ENCODE results near the gene CENPO.
"Not testable (repeated sequence)": the region's sequence is repeated elsewhere in the genome, so short reads cannot be mapped to it uniquely, and the experiment has no call there.

CENPO gene

GRCh38 chr2:24791452-24791851 is 1.8 kb upstream of the CENPO start:
- no peak for DNase-seq

- no peak for DNase-seq
Measured at GRCh38 chr2:24792542-24792873, 717 bp upstream of the CENPO start.

- no peak for DNase-seq
Measured at GRCh38 chr2:24793761-24794435, 673 bp downstream of the CENPO start.

- DNase-seq = no peak
Measured at GRCh38 chr2:24797644-24798043, 4.4 kb downstream of the CENPO start.

DNA sequence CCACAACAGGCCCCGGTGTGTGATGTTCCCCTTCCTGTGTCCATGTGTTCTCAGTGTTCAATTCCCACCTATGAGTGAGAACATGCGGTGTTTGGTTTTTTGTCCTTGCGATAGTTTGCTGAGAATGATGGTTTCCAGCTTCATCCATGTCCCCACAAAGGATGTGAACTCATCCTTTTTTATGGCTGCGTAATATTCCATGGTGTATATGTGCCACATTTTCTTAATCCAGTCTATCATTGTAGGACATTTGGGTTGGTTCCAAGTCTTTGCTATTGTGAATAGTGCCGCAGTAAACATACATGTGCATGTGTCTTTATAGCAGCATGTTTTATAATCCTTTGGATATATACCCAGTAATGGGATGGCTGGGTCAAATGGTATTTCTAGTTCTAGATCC is 7.3 kb downstream of the CENPO start:
- DNase-seq = not testable (repeated sequence)

GRCh38 chr2:24805811-24806660 is 12.8 kb downstream of the CENPO start:
- DNase-seq = not testable (repeated sequence)

DNA sequence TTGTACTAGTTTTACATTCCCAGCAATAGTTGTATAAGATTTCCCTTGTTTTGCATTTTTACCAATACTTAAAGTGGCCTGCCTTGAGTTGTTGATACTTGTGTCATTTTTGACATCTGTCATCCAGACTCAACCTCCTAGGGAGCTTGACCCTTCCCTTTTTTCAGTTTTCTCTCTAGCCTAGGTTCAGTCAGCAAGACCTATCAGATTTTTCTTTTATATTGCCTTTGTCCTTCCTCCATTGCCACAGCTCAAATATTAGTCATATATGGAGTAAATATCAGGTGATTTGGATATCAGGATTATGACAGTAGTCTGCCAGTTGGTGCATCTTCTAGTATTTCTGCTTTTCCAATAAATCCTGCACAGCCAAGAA is 13.4 kb downstream of the CENPO start:
- DNase-seq = no peak

DNA sequence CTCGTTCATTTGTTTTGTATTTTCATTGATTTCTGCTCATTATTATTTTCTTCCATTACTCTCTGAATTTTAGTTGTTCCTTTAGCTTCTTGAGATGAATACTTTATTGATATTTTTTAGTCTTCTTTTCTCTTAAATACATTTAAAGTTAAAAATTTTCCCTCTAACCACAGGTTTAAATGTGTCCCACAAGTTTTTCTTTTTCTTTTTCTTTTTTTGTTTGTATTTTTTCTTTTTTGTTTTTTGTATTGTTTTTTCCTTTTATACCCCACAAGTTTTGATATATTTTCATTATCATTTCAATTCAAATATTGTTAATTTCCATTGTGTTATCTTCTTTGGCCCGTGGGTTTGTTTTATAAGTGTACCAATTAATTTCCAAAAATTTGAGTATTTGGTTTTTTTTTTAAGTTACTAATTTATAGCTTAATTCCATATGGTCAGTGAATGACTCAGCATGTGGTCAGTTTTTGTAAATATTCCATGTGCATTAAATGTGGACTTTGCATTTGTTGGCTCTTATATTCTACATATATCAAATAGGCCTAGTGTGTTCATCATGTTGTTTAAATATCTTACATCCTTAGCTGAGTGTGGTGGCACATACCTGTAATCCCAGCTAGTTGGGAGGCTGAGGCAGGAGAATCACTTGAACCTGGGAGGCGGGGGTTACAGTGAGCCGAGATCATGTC is 16.2 kb downstream of the CENPO start:
- DNase-seq = no peak

DNA sequence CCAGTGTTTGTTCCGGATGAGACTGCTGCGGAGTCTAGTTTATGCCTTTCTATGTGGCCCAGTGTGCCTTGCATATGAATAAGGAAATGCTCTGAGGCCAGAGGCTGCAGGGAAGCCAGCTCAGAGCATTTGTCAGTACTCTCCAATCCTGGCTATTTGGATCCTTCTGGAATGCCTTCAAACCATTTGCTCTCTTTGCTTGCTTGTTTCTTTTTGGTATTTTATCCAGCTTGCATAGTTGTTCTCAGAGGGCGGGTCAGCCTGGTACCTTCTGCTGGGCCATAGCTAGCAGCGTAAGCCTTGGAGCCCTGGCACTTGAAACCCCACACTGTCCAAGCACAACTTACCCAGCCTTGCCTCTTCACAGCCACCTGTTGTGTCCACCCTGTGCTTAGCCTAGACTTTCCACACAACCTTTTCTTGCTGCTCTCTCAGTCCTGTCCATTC is 20.5 kb downstream of the CENPO start:
- DNase-seq = no peak

GRCh38 chr2:24814516-24814915 is 21.3 kb downstream of the CENPO start:
- DNase-seq = no peak

DNA sequence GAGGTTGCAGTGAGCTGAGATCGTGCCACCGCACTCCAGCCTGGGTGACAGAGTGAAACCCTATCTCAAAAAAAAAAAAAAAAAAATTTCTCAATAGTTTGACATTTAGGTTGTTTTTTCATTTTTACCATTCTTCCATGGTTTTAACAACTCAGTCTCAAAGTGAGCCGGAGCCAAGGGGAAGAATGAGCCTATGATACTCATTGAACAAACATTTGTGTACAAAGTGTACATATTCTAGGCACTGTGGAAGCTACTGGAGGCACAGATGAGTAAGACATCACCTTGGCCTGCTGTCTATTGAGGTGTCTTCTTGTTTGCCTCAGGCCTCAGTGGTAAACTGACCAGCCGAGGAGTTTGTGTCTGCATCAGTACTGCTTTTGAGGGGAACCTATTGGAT is 21.9 kb downstream of the CENPO start:
- no peak for DNase-seq

- no peak for DNase-seq
Measured at GRCh38 chr2:24816404-24816803, 23.2 kb downstream of the CENPO start.

DNA sequence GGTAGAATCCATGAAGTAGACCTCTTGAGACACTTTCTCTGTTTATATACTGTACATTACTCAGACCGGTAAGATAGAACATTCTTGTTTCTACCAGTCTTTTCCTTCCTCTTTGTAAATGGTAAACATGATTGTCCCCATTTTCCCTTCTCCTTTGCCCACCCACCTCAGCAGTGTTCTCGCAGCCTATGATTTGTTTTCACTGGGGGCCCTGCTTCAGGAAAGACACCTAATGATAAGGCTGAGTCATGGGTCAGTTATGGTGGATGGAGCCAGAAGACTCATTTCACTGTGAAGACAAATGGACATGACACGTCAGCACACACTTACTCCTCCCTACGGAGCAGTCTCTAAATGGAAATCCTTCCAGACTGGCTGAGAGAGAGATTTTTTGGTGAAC is 23.7 kb downstream of the CENPO start:
- no peak for DNase-seq

DNA sequence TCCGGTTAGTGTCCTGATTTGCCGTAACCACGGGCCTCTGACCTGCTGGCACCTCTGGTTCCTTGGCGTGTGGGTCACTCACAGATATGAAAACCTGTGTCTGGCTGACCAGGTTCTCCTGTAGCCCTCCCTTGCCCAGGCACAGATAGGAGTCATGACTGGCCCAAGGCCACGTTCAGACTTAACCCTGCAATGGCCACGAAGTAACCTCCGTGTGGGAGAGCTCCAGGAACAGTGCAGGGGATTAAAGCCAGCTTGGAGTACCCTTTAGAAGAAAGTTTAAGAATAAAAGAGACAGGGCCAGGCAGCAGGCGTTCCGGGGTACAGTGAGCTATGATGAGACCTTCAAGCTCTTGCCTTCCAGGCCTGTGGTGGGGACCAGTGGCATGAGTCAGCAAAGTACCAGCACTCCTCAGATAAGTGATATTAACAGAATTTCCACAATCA is 25.5 kb downstream of the CENPO start:
- no peak for DNase-seq

DNA sequence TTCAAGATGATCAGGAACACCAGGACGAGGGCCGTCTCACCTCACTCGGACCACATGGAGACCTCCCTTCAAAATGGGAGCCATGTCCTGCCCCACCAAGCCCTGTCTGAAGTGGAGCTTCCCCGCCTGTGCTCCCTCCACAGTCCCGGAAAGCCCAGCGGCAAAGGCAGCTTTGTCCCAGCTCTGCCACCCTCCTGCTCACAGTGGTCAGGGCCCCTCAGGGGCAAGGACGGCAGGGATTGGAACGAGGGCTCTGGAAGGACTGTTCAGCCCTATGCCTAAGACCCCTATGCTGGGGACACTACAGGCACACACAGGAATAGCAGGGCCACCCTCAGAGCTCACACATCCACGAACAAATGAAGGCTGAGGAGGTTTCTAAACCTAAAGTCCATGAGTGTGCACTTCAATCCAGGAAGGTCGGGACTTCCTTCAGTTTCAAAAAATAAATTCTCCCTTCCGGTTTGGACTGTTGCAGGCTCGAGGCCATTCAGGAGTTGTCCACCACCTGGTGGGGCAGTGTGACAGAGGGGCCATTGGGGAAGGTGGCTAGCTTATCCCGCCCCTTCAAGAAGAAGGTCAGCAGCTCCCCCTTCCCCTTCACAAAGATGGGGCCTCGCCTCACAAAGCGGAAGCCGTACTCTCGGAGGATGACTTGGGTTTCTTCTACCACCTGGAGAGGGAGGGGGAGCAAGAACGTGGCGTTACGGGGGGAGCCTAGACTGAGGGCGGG is 26.4 kb downstream of the CENPO start:
- no peak for DNase-seq

DNA sequence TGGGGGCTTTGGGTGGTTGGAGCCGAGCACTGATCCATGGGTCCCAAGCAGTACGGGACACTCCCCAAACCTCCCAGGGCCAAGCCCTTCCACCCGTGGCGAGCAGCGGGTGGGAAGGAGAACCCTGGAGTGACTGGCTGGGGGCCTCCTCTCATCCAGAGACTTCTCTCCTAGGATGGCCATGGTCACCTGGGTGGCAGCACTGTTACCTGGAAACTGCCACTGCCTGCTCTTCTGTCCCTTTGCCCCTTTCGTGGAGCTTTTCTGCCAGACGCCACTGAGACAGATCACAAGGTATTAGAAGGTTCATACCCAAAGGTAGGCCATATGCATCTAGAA is 26.9 kb downstream of the CENPO start:
- DNase-seq = no peak

- no peak for DNase-seq
Measured at GRCh38 chr2:24820598-24821432, 27.6 kb downstream of the CENPO start.

- no peak for DNase-seq
Measured at GRCh38 chr2:24821433-24821891, 28.2 kb downstream of the CENPO start.

DNA sequence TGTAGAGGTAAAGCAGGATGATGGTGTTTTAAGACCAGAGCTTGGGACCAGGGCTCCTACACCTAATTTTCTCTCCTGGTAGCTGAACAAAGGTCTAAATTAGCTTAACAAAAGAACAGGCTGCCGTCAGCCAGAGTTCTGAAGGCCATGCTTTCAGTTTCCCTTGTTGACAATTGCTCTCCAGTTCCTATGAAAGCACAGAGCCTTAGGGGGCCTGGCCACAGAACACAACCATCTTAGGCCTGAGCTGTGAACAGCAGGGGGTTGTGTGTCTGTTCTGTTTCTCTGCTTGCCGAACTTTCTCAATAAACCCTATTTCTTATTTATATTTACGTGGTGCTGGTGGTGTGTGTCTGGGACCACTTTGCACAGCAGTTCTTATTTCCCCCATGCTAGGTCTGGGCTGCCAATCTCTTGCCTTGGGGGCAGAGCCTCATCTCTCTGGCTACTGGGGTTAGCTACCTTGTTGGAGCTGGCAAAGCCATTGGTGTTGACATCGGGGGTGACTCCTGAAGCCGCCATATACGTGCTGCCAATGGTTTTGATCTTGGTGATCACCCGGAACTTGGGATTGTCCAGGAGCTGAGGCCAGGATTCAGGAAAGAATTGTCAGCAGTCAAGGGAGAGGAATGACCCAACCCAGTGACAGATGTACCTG is 29.0 kb downstream of the CENPO start:
- DNase-seq = no peak

- DNase-seq = no peak
Measured at GRCh38 chr2:24824071-24824588, 30.9 kb downstream of the CENPO start.

Measured in KG1 (cell line).